Activated T-cell treated with anti-CD3 and anti-CD28 coated beads for 4 hours (primary cell): Measurements from ENCODE around the gene TRPM2.

Source experiments
- DNase-seq: peaks from one replicate; pipeline ENCODE4 v3.0.0-alpha.2; 2020

TRPM2 gene

DNA sequence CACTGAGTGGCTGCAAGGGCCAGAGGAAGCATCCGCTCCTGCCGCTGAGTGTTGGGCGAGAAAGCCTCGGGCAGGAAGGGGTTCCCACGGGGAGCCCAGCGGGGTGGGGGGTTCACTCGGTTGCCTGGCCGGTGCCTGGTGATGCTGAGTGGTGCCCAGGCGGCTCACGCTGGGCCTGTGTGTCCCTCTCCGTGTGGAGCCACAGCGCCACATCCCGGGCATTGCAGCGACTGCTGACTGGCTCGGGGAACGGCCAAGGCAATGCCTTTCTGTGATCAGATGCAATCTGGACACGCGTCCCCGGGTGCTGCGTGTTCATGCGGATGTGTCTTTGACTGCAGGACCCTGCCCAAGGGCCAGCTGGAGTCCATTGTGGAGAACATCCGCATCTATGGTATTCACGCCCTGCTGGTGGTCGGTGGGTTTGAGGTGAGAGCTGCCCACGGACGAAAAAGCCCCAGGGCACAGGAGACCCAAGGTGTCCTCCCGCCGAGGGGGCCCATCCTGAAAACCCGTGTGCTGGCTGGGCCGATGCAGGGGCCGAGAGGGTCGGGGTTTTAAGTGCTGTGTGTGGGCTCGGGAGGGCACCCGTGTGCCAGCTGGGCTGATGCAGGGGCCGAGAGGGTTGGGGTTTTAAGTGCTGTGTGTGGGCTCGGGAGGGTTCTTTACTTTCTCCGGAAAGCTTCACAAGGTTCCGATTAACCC, 30.6 kb upstream of the TRPM2 start:
- DNase-seq: no peak

DNA sequence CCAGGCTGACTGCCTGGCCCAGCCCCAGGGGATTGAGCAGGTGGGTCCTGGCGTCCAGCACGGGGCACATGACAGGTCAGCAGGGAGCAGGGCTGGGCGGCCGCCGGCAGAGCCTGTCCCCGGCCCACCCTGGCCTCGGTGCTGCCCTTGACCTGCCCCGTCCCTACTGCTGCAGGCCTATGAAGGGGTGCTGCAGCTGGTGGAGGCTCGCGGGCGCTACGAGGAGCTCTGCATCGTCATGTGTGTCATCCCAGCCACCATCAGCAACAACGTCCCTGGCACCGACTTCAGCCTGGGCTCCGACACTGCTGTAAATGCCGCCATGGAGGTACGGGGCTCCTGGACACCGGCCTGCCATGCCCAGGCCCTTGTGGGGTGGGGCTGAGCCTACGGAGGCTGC, 29.8 kb upstream of the TRPM2 start:
- DNase-seq: no peak

DNA sequence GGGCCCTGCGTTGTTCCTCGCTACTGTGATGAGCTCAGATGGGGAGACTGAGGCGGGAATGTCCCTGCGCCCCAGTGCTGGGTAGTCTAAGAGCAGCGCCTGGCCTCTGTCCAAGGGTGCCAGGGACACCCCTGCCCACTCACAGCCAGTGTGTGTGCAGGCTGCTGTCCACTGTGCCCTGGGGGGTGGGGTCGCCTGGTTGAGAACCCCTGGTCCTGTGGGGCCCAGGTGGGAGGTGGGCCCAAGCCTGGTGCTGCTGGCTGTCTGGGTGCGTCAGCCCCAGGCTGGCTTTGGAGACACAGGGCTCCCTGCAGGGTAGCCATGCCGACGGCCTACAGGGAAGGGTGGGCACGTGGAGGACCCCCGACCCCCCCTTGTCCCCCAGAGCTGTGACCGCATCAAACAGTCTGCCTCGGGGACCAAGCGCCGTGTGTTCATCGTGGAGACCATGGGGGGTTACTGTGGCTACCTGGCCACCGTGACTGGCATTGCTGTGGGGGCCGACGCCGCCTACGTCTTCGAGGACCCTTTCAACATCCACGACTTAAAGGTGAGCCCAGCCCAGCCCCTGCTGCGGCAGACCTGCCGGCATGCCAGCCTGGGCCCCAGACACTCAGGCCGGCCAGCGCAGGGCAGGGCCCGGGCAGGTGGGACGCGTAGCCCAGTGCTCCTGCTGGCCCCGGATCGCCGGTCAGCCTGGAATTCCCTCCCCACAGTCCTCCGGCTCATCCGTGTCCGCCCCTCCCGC, 29.1 kb upstream of the TRPM2 start:
- no peak for DNase-seq

DNA sequence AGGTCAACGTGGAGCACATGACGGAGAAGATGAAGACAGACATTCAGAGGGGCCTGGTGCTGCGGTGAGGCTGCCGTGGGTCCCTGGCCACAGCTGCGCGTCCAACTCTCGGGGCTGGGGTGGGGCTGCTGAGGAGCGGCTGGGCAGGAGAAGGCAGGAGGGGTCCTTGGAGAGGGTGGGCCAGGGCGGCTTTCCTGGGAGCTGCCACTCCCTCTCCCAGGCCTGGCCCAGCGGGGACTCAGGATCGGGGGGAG, 28.6 kb upstream of the TRPM2 start:
- no peak for DNase-seq

DNA sequence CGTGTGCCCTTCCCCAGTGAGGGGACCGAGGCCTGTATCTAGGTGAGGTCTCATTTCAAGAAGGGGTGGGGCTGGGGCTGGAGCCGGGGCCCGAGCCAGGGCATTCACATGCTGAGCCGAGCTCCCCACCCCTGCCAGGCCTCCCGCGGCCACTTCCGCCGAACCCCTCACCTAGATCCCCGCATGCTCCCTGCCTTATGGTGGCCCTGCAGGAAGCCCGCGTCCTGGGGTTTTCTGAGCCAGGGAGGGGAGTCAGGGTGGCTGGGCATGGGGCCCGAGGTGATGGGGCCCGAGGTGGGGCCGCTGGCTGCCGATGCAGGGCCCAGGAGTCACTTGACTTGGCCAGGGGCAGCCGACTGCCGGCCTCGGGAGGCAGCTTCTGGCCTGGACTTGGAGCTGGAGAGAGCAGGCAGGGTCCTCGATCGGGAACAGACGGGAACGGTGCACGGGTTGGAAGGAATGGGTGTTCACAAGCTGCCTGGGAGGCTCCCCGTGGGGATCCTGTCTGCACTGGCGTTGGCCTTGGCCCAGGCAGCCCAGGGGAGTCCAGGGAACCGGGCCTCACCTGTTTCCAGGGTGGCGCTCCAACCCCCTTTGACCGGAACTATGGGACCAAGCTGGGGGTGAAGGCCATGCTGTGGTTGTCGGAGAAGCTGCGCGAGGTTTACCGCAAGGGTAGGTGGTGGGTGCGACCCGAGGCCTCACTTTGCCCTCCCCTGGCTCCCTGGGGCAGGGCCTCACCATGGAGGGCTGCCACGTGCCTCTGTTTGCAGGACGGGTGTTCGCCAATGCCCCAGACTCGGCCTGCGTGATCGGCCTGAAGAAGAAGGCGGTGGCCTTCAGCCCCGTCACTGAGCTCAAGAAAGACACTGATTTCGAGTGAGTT, 27.8 kb upstream of the TRPM2 start:
- DNase-seq: no peak

DNA sequence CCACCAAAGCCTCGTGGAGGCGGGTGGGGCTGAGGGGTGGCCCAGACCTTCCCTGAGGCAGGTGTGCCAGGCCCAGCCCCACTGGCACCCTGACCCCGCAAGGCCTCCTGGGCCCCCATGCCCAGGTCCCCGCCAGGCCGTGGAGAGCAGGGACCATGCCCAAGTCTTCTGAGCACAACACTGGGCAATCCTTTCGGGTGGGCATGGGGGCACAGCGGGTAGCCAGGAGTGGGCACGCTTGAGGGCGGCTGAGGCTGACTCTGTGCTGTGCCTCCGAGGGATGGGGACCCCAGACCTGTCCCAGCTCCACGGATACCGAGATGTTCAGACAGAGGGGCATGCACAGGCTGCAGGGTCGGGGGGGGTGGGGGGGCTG, 27.2 kb upstream of the TRPM2 start:
- DNase-seq: no peak

DNA sequence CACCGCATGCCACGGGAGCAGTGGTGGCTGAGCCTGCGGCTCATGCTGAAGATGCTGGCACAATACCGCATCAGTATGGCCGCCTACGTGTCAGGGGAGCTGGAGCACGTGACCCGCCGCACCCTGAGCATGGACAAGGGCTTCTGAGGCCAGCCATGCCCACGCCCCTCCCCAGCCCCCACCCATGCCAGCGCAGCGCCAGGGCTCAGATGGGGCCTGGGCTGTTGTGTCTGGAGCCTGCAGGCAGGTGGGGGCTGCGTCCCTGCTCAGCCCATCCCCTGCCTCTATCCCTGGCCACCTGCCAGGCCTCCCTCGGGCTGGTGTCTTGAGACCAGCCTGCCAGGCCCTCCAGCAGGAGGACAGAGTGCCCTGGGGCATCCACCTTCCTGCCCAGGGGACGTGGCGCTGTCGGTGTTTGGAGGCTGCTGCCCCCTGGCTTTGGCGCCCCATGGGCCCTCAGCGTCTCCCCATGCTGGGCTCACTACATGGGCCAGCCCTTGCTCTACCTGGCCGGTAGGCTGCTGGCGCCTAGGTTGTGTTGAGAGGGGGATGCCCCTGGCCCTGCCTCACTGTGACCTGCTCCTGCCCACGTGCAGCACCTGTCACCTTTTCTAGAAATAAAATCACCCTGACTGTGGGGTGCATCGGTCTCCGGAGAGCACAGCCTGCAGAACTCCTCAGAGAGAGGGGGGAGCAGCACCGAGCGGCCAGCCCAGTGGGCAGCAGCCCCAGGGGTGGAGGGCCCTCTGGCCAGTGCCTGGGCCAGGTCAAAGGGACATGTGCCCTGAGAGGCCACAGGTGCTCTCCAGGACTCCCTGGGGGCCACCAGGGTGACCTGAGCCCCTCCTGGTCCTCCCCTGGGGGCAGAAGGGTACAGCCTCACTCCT, 26.5 kb upstream of the TRPM2 start:
- no peak for DNase-seq

DNA sequence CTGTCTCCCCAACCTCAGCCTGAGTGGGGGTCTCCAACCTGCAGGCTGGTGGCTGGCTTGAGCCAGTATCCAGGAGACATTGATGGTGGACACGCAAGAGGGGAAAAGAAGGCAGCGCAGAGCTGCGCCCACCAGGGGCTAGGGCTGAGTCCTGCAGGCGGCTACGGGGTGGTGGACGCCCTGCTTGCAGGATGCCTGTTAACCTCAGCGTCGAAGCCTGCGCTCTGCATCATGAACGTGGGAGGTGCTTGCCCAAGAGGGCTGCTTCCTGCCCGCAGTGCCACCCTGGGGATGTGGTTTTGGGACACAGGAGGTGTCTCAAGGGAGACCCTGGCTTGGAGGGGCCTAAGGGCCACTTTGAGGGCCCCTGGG, 25.8 kb upstream of the TRPM2 start:
- DNase-seq: no peak

DNA sequence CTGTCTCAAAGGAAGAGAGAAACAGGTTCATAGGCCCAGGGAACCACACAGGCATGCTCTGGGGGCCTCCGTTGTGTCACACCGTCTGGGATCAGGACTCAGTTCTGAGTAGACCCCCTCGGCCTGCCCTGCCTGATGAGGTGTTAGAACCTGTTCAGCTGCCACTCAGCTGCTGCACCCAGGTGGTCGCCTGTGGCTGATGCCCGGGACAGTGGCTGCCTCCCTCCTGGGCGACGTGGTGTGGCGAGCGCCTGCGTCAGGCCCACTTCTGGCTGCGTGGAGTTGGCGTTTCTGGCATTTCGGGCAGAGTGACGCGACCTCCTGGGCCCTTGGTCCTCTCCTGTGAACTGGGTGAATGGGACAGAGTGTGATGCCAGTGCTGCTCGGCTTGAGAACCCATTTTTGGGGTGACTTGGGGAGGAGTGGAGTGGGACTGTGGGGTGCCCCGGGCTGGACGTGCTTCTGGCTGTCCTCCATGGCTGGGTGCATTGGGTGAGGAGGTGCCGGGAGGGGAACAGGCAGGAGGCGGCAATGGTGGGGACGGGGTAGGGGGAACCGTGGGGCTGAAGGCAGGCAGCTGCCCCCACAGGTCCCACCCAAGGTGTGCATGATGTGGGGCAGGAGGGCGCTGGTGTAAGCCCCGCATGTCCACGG, 25.1 kb upstream of the TRPM2 start:
- no peak for DNase-seq

DNA sequence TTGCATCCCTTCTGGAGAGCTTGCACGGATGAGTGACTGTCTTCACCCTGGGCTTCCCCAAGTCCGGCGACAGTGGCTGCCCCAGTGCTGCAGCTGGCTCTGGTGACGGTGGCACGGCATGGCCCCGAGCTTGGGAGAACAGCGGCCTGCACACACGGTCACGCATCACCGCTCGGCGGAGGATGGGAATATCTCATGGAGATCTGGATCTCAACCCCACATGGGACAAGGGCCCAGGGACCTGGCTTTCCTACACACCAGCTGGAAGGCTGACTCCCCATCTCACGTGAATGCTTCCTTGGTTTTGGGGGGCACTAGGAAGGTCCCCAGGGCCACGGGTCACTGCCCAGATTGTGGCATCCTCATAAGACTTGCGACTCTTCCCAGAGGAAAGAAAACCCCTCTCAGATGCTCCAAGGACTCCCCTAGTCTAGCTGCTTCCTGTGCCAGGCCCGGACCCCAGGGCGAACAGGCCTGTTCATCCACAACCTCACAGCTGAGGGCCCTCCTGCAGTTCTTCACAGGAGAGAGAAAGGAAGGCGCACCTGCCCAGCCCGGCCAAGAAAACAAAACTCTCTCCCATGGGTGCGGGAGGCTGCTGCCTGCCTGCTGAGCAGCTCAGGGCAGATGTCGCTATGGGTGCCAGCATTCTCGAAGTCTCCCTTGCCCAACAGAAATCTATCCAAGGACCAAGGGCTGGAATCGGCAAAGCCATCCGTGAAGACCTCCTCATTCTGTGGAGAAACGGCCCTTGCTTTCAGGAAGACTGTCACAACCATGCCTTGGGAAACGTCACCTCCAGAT, 24.1 kb upstream of the TRPM2 start:
- no peak for DNase-seq

DNA sequence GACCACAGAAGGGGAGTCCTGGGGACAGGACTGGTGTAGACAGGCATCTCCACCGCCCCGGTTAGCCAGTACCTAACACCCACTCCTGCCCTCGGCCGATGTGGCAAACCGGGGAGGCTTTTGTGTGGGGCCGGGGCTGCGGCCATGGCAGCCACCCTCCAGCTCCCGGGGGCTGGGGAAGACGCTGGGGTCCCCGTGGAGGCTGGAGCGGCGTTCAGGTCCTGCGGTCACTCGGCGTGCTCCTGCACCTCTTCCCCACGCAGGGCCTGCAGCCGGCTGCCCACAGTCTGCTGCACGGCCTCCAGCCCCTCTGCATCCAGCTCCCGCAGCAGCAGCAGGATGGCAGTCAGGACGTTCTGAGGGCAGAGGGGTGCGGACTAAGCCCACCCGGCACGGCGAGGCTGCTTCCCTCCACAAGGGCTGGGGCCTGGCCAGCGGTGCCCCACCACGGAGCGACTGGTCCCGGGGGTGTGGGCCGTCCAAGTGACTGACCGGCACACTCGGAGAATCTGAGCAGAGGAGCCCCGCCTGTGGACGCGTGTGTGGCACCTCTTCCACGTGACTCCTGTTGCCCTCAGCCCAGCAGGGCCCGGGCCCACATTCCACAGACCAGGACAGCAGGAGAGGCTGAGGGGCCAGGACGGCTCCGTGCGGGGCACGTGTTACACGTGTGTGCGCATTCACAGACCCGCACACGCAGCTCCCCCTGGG, 23.3 kb upstream of the TRPM2 start:
- no peak for DNase-seq

DNA sequence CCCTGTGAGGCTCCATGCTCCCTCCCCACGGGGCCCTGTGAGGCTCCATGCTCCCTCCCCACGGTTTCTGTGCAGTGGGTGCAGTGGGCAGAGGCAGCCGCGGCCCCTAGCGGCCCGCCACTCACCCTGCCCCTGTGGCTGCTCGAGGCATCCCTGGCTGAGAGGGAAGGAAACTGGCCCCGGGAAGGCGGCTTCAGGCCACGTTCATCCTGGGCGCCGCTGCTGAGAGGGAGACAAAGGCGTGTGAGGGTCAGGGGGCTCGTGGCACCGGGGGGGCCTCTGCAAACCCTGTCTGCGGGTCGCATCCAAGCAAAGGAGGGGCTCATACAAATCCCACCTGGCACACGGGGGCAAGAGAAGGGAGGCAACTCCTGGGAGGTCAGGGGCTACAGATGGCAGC, 22.7 kb upstream of the TRPM2 start:
- DNase-seq: no peak

DNA sequence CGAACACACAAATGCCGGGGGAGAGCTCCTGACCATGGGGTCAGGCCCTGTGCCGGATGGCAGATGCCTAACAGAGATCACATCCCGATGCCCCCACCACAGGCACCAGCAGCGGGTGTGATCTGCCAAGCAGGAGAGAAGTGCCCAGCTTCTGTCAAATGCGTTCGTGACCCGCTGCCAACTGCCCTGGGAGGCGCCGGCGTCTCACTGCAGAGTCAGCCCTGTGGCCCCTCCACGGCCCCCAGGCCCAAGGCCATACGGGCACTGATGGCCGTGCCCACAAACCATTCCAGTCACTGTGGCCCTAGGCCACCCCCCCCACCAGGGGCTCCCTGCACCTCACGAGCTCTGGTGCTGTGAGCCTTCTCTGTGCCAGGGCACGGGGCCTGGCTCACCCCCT, 22.2 kb upstream of the TRPM2 start:
- no peak for DNase-seq

DNA sequence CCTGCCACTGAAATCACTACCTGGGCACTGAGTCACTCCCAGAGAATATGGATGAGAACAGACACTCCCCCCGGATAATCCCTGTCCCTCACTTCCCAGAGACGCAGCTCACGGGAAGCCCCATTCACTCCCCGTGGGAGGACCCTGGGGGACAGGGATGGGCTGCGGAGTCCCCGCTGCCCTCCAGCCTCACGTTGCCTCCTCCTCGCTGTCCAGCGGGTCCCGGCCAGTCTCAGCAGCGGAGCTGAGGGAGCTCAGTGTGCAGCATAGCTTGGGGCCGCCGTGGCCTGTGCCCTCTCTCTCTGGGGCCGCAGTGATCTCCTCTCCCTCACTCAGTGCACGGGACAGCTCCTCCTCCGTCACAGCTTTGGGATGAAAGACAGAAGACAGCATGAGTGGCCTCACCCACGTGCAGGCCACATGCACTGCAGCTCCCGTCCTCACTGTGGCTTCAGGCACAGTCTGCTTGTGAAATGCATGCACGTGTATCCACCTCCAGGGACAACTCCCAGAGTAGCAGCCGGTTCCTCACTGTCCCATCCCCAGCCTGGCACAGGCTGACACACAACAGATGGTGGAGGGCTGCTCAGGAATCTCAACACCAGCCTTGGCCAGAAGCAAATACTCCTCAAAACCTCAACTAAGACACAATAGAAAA, 21.6 kb upstream of the TRPM2 start:
- DNase-seq: no peak

DNA sequence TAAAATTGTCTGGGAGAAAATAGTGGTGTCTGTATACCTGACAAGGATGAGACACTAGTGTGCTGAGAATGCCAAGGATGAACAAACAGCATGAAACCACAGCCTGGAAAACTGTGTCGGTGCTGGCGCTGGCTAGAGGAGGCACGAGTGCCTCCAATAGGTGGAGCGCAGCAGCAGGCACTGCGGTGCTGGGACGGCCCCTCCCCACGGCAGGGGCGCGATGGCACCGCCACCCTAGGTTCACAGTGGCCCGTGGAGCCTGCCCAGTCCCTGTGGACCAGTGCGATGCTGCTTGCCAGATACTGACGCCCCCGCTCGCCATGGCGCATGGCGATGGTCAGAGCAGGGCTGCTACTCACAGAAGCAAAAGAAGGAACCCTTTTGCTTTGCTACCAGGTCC, 21.0 kb upstream of the TRPM2 start:
- DNase-seq: no peak

DNA sequence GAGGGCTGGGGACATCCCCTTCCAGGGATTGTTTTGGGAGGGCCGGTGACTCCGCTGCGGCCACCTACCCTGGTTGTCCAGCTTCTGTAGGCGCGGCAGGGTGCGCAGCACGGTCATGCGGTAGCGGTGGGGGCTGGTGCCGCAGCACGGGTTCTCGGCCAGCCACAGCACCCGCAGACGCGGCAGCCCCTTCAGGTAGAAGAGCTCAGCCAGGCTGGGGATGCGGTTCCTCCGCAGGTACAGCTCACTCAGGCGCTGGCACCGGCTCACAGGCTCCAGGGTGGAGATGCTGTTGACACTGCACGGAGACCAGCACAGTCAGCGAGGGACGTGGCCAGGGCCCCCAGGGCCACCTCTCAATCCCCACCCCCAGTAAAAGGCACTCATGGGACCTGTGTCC, 20.5 kb upstream of the TRPM2 start:
- no peak for DNase-seq

DNA sequence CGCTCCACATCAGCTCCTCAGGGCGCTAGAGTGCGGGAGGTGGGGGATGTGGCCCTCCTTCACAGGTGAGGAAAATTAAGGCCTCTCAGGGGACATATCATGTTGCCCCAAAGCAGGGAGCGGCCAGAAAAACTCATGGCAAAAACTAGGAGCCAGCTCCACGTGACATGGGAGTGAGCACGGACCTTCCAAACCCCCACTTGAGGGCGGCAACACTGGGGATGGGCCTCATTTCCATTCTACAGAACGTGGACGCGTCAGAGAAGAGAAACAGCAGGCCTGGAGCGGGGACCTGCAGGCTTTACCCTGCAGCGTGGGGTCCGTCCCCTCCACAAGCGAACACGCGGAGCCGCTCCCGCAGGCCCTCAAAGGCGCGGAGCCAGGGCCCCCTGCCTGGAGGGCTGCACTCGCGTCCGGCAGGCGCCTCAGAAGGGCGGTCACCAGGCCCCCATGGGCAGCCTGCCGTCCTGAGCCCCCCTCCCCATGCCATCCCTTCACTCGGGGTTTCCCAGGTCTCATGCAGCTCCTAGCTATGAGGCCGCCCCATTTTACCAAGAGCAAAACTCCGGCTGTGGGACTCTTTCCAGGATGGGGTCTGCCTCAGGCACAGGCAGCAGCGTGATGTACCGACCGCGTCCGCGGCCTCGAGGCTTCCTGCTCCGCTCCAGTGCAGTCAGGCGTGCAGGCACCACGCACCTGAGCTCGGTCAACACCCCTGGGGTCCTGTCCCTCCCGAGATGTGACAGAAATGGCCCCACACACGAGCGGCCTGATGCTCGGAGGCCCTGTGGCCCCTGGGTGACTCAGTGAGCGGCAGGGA, 19.7 kb upstream of the TRPM2 start:
- DNase-seq: no peak

DNA sequence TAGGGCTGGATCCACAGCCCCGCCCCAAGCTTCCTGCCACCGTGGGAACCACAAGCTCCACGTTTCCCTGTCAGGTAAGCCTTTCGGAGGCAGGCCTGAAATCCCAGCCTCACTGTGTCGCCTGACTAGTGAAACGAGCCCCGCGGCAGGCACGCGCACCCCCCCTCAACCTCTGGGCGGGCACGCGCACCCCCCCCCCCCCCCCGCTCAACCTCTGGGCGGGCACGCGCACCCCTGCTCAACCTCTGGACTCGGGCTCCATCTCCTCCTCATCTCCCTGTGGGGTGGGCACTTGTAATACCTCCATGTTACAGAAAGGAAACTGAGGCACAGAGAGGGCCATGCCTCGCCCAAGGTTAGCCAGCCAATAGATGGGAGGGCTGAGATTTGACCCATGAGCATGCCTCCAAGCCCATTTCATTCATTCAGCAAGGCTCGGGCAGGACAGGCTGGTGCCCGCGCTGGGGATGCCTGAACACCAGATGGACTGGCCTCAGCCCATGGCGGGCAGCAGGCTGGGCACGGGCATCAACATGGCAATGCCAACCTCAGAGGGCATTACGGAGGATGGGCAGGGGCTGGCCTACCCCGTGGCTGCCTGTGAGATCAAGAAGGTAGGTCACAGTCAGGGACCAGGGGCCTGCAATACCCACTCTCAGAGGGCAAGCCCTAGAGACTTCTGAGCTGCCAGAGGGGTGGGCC, 18.9 kb upstream of the TRPM2 start:
- no peak for DNase-seq
